MM.1S (cell line): ENCODE results near the gene CNFN.

Experiments used
- DNase-seq: peaks from one replicate; pipeline ENCODE4 v3.0.0-alpha.2; 2015
- H2AFZ ChIP-seq: fragments of 300-600 bp; sonication (generic); 2 replicates; pipeline ENCODE4 v1.6.0; 2016; ENCODE audit warnings: antibody characterized with exemption, low read length
- H3F3A ChIP-seq: fragments of 300-600 bp; sonication (generic); 2 replicates; pipeline ENCODE4 v1.6.1; 2016; ENCODE audit warnings: mild to moderate bottlenecking, antibody characterized with exemption, low read length, moderate library complexity, mixed read lengths; ENCODE audit not compliant: insufficient read depth
- H3K27ac ChIP-seq: fragments of 300-600 bp; sonication (generic); 2 replicates; pipeline ENCODE4 v1.5.1; 2016; ENCODE audit warnings: mild to moderate bottlenecking, low read length
- H3K27me3 ChIP-seq: fragments of 300-600 bp; sonication (generic); replicated peaks from 2 replicates; pipeline ENCODE4 v1.6.0; 2016; ENCODE audit warnings: low read length; ENCODE audit not compliant: insufficient read depth
- H3K36me3 ChIP-seq: fragments of 300-600 bp; sonication (generic); replicated peaks from 2 replicates; pipeline ENCODE4 v1.6.1; 2016; ENCODE audit warnings: mild to moderate bottlenecking, low read length, mixed read lengths; ENCODE audit not compliant: insufficient read depth
- H3K4me1 ChIP-seq: fragments of 300-600 bp; sonication (generic); 2 replicates; pipeline ENCODE4 v1.6.1; 2016; ENCODE audit warnings: low read length, mixed read lengths
- H3K4me2 ChIP-seq: fragments of 300-600 bp; sonication (generic); 2 replicates; pipeline ENCODE4 v1.6.0; 2016; ENCODE audit warnings: low read depth, low read length
- H3K4me3 ChIP-seq: fragments of 300-600 bp; sonication (generic); 2 replicates; pipeline ENCODE4 v1.5.1; 2016; ENCODE audit warnings: low read length, mixed read lengths
- H3K79me2 ChIP-seq: fragments of 300-600 bp; sonication (generic); 2 replicates; pipeline ENCODE4 v1.6.1; 2016; ENCODE audit warnings: mixed run types, low read length, mixed read lengths
- H3K9ac ChIP-seq: fragments of 300-600 bp; sonication (generic); 2 replicates; pipeline ENCODE4 v1.6.1; 2016; ENCODE audit warnings: low read length, mixed read lengths
- H3K9me2 ChIP-seq: fragments of 300-600 bp; sonication (generic); replicated peaks from 2 replicates; pipeline ENCODE4 v1.6.1; 2016; ENCODE audit warnings: mild to moderate bottlenecking, low read length, mixed read lengths; ENCODE audit not compliant: insufficient read depth
- H3K9me3 ChIP-seq: fragments of 300-600 bp; sonication (generic); replicated peaks from 2 replicates; pipeline ENCODE4 v1.6.1; 2016; ENCODE audit warnings: mild to moderate bottlenecking, low read length, mixed read lengths; ENCODE audit not compliant: insufficient read depth
- H4K20me1 ChIP-seq: fragments of 300-600 bp; sonication (generic); 2 replicates; pipeline ENCODE4 v1.6.1; 2016; ENCODE audit warnings: mild to moderate bottlenecking, low read length, moderate library complexity, mixed read lengths; ENCODE audit not compliant: insufficient read depth
- EZH2 ChIP-seq: fragments of 300-600 bp; sonication (generic); optimal IDR thresholded peaks from 2 replicates; pipeline ENCODE3; 2017; ENCODE audit warnings: low read depth, mild to moderate bottlenecking, antibody characterized with exemption, low read length, mixed read lengths
- EZH2phosphoT487 ChIP-seq: fragments of 300-600 bp; sonication (generic); IDR thresholded peaks from 2 replicates; pipeline ENCODE4 v1.6.1; 2018; ENCODE audit warnings: antibody characterized with exemption, low read length
- TF ChIP-seq, protein P1 (sequence below): fragments of 300-600 bp; sonication (generic); IDR thresholded peaks from 2 replicates; pipeline ENCODE4 v1.5.1; 2016; ENCODE audit warnings: antibody characterized with exemption, low read length, mixed read lengths

Gene CNFN

DNA sequence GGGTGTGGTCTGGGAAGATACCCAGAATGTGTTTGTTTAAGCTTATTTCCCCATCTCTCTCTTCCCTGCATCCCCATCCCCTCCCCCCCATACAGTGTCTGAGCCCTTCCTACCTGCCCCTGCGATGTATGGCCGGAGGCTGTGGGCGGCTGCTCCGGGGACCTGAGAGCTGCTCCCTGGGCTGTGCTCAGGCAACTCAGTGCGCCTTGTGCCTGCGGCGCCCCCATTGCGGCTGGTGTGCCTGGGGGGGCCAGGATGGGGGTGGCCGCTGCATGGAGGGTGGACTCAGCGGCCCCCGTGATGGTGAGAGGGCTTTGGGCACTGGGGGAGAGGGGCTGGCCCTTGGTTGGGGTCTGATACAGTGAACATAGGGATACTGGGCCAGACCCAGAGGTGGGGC is 21.7 kb downstream of the CNFN start:
- DNase-seq: no peak
- no peaks in the 10 kb centered on the region for H3K36me3 ChIP-seq
- no peaks in the 10 kb centered on the region for H4K20me1 ChIP-seq
- no peak overlapping the region for H3K27ac ChIP-seq
- H3F3A ChIP-seq: no peaks in the 10 kb centered on the region
- H2AFZ ChIP-seq: no peak overlapping the region
- no peaks in the 10 kb centered on the region for H3K4me1 ChIP-seq
- no peak overlapping the region for H3K4me3 ChIP-seq
- H3K9me3 ChIP-seq: no peaks in the 10 kb centered on the region
- H3K79me2 ChIP-seq: no peaks in the 10 kb centered on the region
- H3K9ac ChIP-seq: no peak overlapping the region
- no peaks in the 10 kb centered on the region for H3K27me3 ChIP-seq
- TF ChIP-seq, protein P1, sequence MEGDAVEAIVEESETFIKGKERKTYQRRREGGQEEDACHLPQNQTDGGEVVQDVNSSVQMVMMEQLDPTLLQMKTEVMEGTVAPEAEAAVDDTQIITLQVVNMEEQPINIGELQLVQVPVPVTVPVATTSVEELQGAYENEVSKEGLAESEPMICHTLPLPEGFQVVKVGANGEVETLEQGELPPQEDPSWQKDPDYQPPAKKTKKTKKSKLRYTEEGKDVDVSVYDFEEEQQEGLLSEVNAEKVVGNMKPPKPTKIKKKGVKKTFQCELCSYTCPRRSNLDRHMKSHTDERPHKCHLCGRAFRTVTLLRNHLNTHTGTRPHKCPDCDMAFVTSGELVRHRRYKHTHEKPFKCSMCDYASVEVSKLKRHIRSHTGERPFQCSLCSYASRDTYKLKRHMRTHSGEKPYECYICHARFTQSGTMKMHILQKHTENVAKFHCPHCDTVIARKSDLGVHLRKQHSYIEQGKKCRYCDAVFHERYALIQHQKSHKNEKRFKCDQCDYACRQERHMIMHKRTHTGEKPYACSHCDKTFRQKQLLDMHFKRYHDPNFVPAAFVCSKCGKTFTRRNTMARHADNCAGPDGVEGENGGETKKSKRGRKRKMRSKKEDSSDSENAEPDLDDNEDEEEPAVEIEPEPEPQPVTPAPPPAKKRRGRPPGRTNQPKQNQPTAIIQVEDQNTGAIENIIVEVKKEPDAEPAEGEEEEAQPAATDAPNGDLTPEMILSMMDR: no peak
- no peak for TF ChIP-seq EZH2
- TF ChIP-seq EZH2phosphoT487: no peak
- no peak overlapping the region for H3K4me2 ChIP-seq
- H3K9me2 ChIP-seq: no peaks in the 10 kb centered on the region

DNA sequence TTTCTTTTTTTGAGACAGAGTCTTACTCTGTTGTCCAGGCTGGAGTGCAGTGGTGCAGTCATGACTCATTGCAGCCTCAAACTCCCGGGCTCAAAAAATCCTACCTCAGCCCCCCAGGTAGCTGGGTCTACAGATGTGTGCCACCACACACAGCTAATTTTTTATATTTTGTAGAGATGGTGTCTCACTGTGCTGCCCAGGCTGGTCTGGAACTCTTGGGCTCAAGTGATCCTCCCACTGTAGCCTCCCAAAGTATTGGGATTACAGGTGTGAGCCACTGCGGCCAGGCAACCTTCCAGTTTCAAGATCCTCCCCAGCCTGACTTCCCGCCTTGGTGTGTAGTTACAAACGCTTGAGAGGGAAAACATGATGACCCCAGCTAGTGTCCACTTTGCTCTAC is 22.2 kb downstream of the CNFN start:
- Histone ChIP-seq H2AFZ (no peak overlapping the region), H3K27ac (no peak overlapping the region), H3K4me2 (no peak overlapping the region), H3K27me3 (no peaks in the 10 kb centered on the region), H4K20me1 (no peaks in the 10 kb centered on the region), H3K4me1 (no peaks in the 10 kb centered on the region), H3F3A (no peaks in the 10 kb centered on the region), H3K36me3 (no peaks in the 10 kb centered on the region), H3K9me3 (no peaks in the 10 kb centered on the region), H3K79me2 (no peaks in the 10 kb centered on the region), H3K4me3 (no peak overlapping the region), H3K9me2 (no peaks in the 10 kb centered on the region), H3K9ac (no peak overlapping the region)
- TF ChIP-seq, protein P1: no peak
- TF ChIP-seq EZH2: no peak
- TF ChIP-seq EZH2phosphoT487: no peak
- no peak for DNase-seq

- Histone ChIP-seq H3K9ac (no peak overlapping the region), H3K27ac (no peak overlapping the region)
- no peak for DNase-seq
Observed at GRCh38 chr19:42366673-42367072, 23.4 kb downstream of the CNFN start.

More at GRCh38 chr19:42366673-42367072, 23.4 kb downstream of the CNFN start:
- Histone ChIP-seq H3K9me3 (no peaks in the 10 kb centered on the region), H3K4me1 (no peaks in the 10 kb centered on the region), H4K20me1 (no peaks in the 10 kb centered on the region), H3K4me3 (no peak overlapping the region), H3K79me2 (no peaks in the 10 kb centered on the region), H3K27me3 (no peaks in the 10 kb centered on the region), H2AFZ (no peak overlapping the region), H3K36me3 (no peaks in the 10 kb centered on the region), H3K4me2 (no peak overlapping the region), H3F3A (no peaks in the 10 kb centered on the region), H3K9me2 (no peaks in the 10 kb centered on the region)
- TF ChIP-seq EZH2: no peak
- TF ChIP-seq, protein P1: no peak
- no peak for TF ChIP-seq EZH2phosphoT487
